HG03342 (cell line): ENCODE data around the gene BLID.

Experiments
- ATAC-seq: cut with Tn5 transposase; IDR thresholded peaks from one replicate; pipeline ENCODE4 v1.9.1; 2021; ENCODE audit warnings: mild to moderate bottlenecking, moderate library complexity; ENCODE audit not compliant: unreplicated experiment

Gene BLID

DNA sequence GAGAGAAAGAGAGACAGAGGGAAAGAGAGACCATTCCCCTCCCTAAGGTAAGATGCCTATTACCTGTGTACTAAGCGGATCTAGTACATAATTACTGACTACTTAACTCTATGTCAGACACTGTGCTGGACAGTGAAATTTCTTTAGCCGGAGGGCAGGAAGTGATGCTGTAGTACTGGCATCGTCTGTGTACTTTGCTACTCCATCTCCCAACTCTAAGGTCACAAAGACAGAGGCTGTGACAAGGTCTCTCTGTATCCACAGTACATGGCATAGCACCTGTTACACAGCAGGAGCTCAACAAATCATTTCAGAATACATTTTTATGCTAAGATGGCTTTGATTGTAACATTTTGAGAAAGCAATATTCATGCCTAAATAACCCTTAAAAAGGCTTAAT is 9.0 kb downstream of the BLID start:
- ATAC-seq: no peak

- ATAC-seq: no peak
Observed at GRCh38 chr11:122105044-122105758, 10.8 kb downstream of the BLID start.

DNA sequence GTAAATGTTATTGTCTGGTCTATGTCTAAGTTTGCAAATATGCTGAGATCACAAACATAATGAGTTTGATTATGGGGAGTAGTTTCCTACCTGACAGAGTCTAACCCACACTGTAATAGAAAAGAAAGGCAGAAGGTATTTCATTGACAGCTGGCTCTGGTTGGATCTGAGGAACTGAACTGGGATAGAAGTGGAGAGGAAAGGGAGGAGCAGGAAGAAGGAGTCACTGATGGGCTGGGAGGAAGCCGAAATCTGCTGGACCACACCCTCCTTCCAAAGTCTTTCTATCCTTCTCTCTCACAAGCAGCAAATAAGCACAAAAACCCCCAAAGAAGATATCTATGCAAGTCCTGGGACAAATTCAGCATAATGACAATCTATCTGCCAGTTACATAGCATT is 11.7 kb downstream of the BLID start:
- ATAC-seq: no peak

GRCh38 chr11:122103726-122104125 is 12.3 kb downstream of the BLID start:
- ATAC-seq: no peak

- ATAC-seq: no peak
Observed at GRCh38 chr11:122103321-122103720, 12.7 kb downstream of the BLID start.

DNA sequence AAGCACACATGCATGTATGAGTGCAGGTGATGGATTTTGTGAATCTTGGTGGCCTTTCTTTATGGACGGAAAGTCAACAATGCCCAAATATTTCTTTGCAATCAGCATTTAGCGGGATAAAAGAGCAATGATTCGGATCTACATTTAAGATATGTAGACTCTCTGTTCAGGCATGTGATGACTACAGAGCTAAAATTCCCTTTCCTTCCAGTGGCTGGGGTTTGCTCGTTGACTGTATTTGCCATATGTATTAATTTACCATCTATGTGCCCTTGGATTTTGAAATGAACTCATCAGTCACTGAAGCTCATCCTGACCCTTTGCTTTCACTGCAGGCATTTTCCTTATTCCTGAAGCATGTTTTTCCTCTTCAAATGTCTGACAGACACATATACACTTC is 13.6 kb downstream of the BLID start:
- no peak for ATAC-seq

DNA sequence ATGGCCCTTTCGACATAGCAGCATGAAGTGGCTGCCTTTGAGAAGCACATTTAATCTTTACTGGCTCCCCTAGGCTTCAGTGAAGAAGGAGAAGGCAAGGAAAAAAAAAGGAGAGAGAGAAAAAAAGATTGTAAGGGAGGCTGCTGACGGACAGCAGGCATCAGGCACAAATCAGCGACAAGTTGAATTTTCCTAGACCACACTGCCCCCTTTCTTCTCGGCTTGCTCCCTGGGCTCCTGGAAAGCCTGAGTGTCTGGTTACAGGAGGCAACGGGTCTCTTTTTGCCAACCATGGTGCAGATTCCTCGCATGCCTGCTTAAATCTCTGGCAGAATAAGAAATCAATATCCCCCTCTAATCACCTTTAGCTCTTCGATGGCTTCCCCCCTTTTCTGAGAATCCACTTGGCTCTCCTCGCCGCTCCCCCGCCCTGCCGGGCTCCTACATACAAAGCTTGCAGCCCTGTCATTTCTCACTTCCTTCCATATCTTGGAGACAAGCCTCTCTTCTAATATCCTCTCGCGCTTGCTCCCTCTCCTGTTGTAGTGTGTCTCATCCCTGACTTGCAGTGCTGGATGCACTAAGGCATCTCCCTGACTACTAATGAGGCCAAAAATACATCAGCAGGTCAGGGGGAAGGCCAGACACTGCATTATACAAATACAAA is 14.3 kb downstream of the BLID start:
- ATAC-seq: no peak

DNA sequence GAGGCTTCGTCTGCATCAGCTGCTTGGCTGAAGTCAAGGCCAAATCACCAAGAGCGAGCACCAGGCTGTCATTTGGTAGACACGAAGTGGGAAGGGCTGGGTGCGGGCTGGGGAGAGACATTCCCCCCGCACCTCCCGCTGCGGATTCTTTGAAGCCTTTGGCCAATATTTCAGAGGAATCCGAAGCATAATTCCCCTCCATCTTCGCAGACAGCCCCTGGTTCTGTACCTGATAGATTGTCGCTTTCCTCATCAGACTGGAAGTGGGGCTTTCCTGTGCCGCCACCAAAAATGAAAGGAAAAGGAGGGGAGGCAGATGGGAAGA is 15.3 kb downstream of the BLID start:
- ATAC-seq: no peak

GRCh38 chr11:122100037-122100755 is 15.8 kb downstream of the BLID start:
- ATAC-seq: no peak

GRCh38 chr11:122099374-122100036 is 16.5 kb downstream of the BLID start:
- ATAC-seq: no peak

DNA sequence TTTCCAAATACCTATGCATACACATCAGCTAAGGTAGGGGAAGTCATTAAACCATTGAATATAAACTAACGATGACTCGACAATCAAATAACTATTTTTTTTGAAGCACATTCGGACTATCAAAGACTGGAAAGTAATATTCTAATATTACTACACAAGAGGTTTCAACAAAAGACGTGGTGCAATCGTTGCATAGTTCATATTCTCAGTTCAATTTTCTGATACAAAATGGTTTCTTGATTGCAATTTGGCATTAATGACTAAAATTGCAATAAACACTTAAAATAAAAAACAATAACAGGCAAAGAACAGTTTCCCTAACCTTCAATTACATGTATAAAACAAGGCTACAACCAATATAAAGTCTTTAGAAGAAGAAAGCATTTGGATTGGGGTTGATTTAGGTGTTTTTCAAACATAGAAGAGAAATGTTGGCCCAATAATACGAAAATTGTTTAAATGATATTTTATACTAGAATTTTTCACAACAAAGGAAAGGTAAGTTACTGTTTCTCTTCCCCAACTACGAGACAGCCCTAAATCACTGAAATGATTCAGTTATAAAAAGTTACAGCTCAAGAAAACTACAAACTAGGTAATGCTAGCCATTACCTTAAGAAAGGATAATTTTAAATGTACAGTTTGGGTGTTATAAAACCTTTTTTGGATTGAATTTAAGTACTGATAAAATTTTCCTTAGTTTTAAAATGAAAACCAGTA is 17.6 kb downstream of the BLID start:
- ATAC-seq: no peak

DNA sequence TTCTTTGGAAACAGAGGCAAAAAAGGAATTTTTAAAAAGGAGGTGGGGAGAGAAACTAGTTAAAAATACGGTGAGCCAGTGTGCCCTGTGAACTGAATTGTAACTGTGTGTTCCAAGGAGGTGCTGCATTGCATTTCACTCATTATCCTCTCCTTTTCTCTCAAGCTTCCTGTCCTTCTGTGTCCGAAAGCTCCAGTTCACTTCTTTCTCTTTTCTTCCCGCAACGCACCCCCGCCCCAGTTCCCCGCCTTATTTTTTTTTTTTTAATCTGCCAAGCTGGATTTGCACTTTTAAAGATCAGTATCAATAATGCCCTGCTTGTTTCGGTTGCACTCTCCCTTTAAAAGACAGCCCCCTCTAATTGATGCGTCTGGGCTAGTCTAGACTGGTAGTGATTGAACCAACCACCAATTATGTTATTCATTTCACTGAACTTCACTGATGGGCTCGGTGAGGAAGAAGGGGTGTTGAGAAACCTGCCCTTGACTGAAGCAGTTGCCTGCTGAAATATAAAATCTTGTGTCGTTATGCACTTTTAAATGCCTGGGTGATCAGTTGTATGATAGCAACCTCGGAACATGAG is 18.5 kb downstream of the BLID start:
- no peak for ATAC-seq

DNA sequence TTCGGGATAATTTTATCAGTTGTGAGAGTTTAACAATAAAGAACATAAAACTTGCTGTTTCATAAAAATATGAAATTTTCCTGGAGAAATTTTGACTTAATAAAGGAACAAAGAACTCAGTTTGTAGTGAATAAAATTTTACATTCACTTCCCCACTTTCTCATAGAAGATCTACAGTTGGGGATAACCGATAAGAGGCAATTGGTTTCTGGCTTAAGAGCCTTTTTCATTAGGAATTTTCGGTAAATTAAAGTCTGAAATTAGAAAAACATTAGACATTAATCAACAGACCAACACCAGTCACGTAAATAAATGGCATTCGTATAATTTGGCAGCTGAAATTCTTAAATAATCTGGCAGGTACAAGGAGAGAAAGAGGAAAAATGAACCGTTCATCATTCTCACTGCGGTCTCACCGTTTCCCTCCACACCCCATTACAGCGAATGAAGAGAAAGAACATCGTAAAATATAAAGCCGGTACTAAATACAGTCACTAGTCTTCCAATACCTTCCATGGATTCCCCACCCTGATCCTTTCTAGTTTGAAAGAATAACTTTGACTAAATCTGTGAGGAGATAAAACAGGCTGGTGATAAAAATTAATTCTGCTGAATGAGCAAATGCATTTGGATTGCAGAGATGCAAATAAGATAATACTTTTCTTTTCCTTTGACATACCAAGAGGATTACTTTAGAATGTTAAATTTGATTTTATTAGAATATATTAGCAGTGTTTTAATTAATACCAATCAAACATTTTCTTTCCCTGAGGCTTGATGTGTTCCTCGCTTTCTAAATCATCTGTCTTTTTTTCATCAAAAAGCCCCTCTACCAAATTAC is 19.5 kb downstream of the BLID start:
- ATAC-seq: no peak

GRCh38 chr11:122095681-122096262 is 20.2 kb downstream of the BLID start:
- ATAC-seq: no peak

DNA sequence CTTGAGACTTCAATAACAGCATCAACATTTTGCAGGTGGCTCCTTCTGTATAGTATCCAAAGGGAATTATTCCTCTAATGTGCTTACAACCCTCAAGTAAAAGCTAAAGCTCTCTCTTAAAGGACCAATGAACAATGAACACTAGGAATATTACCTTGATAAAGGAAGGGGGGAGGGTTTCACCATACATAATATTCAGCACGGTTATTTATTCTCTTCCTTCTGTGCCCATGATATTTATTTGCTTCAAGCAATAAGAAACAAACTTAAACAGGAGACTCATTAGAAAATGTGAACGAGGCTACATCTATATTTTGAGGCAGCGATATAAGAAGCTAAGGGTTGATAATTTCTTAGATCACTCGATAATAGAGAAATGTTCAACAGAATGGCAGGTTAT is 21.2 kb downstream of the BLID start:
- no peak for ATAC-seq

DNA sequence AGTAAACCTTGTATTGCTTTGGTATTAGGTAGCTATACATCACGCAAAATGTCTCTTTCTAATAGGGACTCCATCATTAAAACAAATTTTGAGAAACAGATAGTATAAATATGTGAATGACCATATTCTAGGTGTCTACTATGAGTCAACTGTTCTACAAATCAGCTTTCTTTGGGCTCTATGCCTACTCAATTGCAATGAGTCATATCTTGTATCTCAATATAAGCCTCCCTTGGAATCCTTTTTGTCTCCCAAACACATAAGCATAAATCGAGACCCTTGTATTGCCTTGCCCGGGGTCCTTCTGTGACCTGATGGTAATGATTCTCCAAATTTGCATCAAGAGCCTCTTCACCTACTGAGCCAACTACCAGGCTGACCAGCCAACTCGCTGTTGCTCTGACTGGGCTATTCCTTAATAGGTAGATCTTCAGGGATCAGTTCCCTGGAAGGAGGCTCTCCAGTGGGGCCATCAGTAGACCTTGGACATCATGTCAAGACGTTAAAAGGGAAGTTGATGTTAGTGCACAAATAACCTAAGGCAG is 22.2 kb downstream of the BLID start:
- no peak for ATAC-seq

DNA sequence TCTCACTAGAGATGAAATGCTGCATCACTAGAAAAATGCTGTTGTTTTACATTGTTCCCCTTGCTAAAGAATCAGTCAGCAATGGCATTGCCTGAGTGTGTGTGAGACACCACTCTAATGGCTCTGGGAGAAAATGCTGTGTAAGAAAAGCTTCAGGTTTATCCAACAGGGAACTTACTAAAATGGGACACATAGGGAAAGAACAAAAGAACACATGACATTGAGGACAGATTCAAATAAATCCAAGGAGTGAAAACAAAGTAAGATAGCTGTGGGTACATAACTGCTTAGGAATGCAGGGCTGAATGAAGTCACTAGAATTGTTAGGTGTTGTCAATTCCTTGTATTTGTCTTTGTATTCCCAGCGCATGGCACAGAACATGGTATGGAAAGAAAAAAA is 24.2 kb downstream of the BLID start:
- ATAC-seq: no peak

GRCh38 chr11:122089111-122089510 is 26.9 kb downstream of the BLID start:
- ATAC-seq: no peak

GRCh38 chr11:122085712-122086111 is 30.3 kb downstream of the BLID start:
- no peak for ATAC-seq
